Right lobe of liver (tissue), 6 donors: ENCODE data around the gene SVIL. TPM values are rescaled to one million over a fixed set of nuclear protein-coding genes. Genes with fewer than 3 reads are reported as not detected.
"Not testable (repeated sequence)": the region's sequence is repeated elsewhere in the genome, so short reads cannot be mapped to it uniquely, and the experiment has no call there.

Experiments
- ATAC-seq, 4 donors: fragments of 200-7000 bp; cut with Tn5 transposase; one replicate each; pipeline ENCODE4 v1.9.1; 2020; ENCODE audit warnings: mild to moderate bottlenecking in 4 of 4, moderate library complexity in 4 of 4
- DNase-seq, 3 donors: peaks; one replicate each; pipeline ENCODE4 v3.0.0-alpha.2; 2020
- H3K27ac ChIP-seq, 3 donors: fragments of 200-600 bp; one replicate each; pipeline ENCODE4 v1.8.0; 2022
- H3K27me3 ChIP-seq, 2 donors: fragments of 200-600 bp; one replicate each; pipeline ENCODE4 v1.8.0; 2022
- H3K36me3 ChIP-seq, 4 donors: fragments of 200-600 bp; sonication (generic) in 1 of 4; one replicate each; pipeline versions ENCODE4 v1.5.1 to v1.8.0; 2017 to 2022; ENCODE audit warnings: control low read depth in 1 of 4
- H3K4me1 ChIP-seq, 4 donors: fragments of 200-600 bp; sonication (generic) in 1 of 4; one replicate each; pipeline versions ENCODE4 v1.5.1 to v1.8.0; 2017 to 2022; ENCODE audit warnings: control low read depth in 1 of 4
- H3K4me3 ChIP-seq, 3 donors: fragments of 200-600 bp; one replicate each; pipeline ENCODE4 v1.8.0; 2022
- H3K9me3 ChIP-seq, 4 donors: fragments of 200-600 bp; sonication (generic) in 1 of 4; one replicate each; pipeline versions ENCODE4 v1.5.1 to v1.8.0; 2017 to 2022; ENCODE audit warnings: control low read depth in 1 of 4
- POLR2A ChIP-seq: fragments of 450-650 bp; IDR thresholded peaks from one replicate; pipeline ENCODE4 v1.6.1; 2017; ENCODE audit warnings: antibody characterized with exemption, mild to moderate bottlenecking
- WGBS: methylation state at CpG from one replicate; pipeline ENCODE4 v1.1.6; 2018; ENCODE audit warnings: low coverage, low lambda C conversion rate; ENCODE audit not compliant: insufficient coverage; ENCODE audit errors: missing lambda C conversion rate; 5-methylcytosine and 5-hydroxymethylcytosine counted together
- intact Hi-C, 2 donors: fragments of 100-400 bp; cut with DNase I; formaldehyde crosslinking; loops; one replicate each; pipeline versions ENCODE4 v1.11.2 to v1.14.1; 2022
- total RNA-seq, 6 experiments: library from RNA; depleted of rRNA in 2 of 6; stranded (reverse); fragments of >200 nt in 2 of 6; fragmentation: NEBNext Ultra II Directional in 3 of 6; extraction: Animal tissue kit (Norgen Biotek cat#: 25700) in 3 of 6; gene quantifications; one replicate each; pipeline versions ENCODE4 v1.1.0 to v1.2.4, GENCODE V29; 2016 to 2023
- TF ChIP-seq, protein P1 (sequence below), 4 donors: fragments of 200-600 bp in 3 of 4; fragments of 450-650 bp in 1 of 4; IDR thresholded peaks; one replicate each; pipeline versions ENCODE4 v1.5.1 to v1.8.0; 2016 to 2022; ENCODE audit warnings: antibody characterized with exemption in 4 of 4, mild to moderate bottlenecking in 2 of 4
- donor health status: DM: no; HTN: yes; CAD: no.
- donor health status: DM: no; HTN: no; CAD: no.
- donor health status: DM: no; HTN: no; CAD: no.
- donor health status: DM: no; HTN: yes; CAD: no.
- donor health status: DM: no; HTN: yes; CAD: no.

SVIL gene
- total RNA-seq, 6 experiments from 2014 or later, result 12.3 to 15.1 (median 13.6) TPM

DNA sequence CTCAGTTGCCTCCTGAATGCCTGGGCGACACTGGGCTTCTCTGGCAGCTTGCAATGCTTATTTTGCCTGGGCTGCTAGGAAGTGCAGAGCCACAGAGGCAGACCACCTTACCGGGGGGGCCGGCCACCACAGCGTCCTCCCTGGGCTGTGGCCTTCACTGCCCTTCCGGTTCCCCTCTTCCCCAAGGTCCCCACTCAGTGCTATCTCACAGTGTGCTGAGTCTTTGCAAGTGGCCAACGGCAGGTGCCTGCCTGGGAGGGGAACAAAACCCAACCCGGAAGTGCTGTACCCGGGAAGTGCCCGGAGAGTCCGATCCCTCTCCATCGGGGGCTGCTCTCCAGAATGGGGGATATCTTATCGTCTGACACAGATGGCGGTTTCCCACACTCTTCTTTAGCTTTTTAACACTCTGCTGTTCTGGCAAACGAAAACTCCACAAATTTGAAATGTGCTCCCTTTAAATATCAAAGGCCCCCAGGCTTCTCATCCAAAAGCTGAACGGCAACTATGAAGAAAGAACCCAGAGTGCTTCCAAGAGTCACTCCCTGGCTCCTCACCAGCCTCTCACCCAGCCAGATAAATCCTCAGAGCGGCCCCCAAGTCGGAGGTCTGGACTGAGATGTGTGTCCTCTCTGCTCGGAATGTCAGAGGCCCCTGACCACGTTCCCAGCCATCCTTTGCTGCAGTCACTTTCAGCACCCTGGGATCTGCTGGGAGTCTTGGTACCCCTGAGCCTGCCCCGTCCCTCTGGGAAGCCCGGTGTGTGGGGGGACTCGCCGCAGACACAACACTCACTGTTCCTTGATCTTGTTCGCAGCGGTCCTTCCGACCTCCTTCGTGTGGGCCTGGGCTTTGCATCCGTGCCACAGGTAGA is 165.1 kb downstream of the SVIL start:
- WGBS, result 88% methylated on average over 14 of the region's 28 CpGs
- no peak overlapping the region for H3K27ac ChIP-seq
- no peak for ATAC-seq

GRCh38 chr10:29465384-29465783 is 169.4 kb downstream of the SVIL start:
- Histone ChIP-seq H3K9me3 (no peaks in the 10 kb centered on the region), H3K36me3 (peaks cover 0 to 22% (median 12%) of the 10 kb centered on the region in 4 donors), H3K4me3 (no peak overlapping the region), H3K4me1 (no peaks in the 10 kb centered on the region), H3K27me3 (no peaks in the 10 kb centered on the region), H3K27ac (no peak overlapping the region)
- DNase-seq (no peak), ATAC-seq (peak in 1 of 4 donors; percentile 28)
- TF ChIP-seq POLR2A, result no peak
- TF ChIP-seq, protein P1, sequence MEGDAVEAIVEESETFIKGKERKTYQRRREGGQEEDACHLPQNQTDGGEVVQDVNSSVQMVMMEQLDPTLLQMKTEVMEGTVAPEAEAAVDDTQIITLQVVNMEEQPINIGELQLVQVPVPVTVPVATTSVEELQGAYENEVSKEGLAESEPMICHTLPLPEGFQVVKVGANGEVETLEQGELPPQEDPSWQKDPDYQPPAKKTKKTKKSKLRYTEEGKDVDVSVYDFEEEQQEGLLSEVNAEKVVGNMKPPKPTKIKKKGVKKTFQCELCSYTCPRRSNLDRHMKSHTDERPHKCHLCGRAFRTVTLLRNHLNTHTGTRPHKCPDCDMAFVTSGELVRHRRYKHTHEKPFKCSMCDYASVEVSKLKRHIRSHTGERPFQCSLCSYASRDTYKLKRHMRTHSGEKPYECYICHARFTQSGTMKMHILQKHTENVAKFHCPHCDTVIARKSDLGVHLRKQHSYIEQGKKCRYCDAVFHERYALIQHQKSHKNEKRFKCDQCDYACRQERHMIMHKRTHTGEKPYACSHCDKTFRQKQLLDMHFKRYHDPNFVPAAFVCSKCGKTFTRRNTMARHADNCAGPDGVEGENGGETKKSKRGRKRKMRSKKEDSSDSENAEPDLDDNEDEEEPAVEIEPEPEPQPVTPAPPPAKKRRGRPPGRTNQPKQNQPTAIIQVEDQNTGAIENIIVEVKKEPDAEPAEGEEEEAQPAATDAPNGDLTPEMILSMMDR (IDR thresholded peaks at IDR 0.05), result peak in 3 of 4 donors; percentile 2 to 20 (median 11)
- intact Hi-C loops, result no loop called here
- 91% methylated on average over 8 of the region's 8 CpGs for WGBS

More for the DNA sequence above, 165.1 kb downstream of the SVIL start:
- no peaks in the 10 kb centered on the region for H3K9me3 ChIP-seq
- intact Hi-C loops, result no loop called here
- no peak overlapping the region for H3K4me3 ChIP-seq
- peaks cover 0 to 14% (median 5%) of the 10 kb centered on the region in 4 donors for H3K4me1 ChIP-seq
- no peaks in the 10 kb centered on the region for H3K27me3 ChIP-seq
- H3K36me3 ChIP-seq, result peaks cover 0 to 17% (median 8%) of the 10 kb centered on the region in 4 donors
- no peak for DNase-seq
- no peak for TF ChIP-seq POLR2A
- TF ChIP-seq, protein P1 (IDR thresholded peaks at IDR 0.05), result no peak

DNA sequence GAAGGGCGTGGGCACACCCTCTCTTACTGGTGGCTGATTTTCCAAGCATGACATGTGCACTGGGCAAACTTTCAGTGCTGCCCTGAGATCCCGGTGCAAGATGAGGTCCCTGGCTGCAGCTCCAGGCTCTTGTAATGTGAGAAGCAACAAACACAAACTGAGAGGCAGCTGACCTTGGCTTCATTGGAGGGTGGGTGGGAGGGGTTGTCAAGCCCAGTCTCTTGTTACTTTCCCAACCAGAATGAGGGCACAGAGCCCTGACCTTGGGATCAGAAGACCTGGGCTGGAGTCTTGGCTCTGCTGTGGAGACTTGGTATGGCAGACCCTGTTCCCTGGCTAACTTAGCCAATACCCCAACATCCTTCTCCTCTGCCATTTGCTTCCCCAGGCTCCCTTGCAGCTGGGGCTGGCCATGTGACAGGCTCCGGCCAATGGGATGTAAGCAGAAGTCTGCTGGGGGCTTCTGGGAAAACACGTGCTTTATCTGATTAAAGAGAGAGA is 170.1 kb downstream of the SVIL start:
- H3K9me3 ChIP-seq, H3K27ac ChIP-seq, H3K4me1 ChIP-seq, H3K27me3 ChIP-seq, DNase-seq, H3K4me3 ChIP-seq, ATAC-seq, intact Hi-C loops: not testable (repeated sequence)
- H3K36me3 ChIP-seq, result peaks cover 0 to 18% (median 14%) of the 10 kb centered on the region in 4 donors
- WGBS, result 100% methylated on average over 2 of the region's 4 CpGs

- WGBS, result no CpG with 5 or more reads among the region's 5 CpGs
- TF ChIP-seq, protein P1 (IDR thresholded peaks at IDR 0.05), result no peak
- no peak for TF ChIP-seq POLR2A
- Histone ChIP-seq H3K9me3 (no peaks in the 10 kb centered on the region), H3K4me1 (no peaks in the 10 kb centered on the region), H3K27me3 (no peaks in the 10 kb centered on the region), H3K27ac (no peak overlapping the region), H3K36me3 (peaks cover 0 to 21% (median 12%) of the 10 kb centered on the region in 4 donors), H3K4me3 (no peak overlapping the region)
- ATAC-seq (no peak), DNase-seq (no peak)
- intact Hi-C loops, result no loop called here
Measured at GRCh38 chr10:29461042-29461441, 173.7 kb downstream of the SVIL start.

DNA sequence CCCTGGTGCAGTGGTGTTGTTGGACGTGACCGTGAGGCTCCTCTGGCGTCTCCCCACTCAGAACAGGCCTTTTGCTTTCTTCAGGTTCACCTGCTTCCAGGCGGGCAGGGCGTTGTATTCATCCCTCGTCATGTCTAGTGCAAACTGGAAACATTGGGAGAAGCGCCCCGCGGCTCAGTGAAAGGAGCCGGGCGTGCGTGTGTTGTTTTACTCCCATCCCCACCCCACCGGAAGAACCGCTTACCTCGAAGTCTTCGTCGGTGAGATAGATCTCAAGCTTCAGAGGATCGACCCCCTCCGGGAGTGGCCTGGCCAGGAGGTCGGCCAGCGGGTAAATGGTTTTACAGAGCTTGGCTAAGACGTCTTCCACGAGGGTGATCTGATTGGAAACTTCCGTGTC is 176.6 kb downstream of the SVIL start:
- intact Hi-C loops, DNase-seq, H3K4me3 ChIP-seq, H3K27ac ChIP-seq, ATAC-seq, H3K9me3 ChIP-seq, H3K27me3 ChIP-seq, H3K4me1 ChIP-seq: not testable (repeated sequence)
- H3K36me3 ChIP-seq, result peaks cover 0 to 13% (median 9%) of the 10 kb centered on the region in 4 donors
- WGBS, result 88% methylated on average over 20 of the region's 24 CpGs
